Measurements from ENCODE around the gene DIP2B. TPM values are rescaled to one million over a fixed set of nuclear protein-coding genes. Genes with fewer than 3 reads are reported as not detected.
A peak's percentile ranks its signal among the peaks of the same experiment; 100 is the strongest.

The DIP2B gene
- total RNA-seq, 2 experiments from 2014 or later: 29.5 to 30.0 TPM

DNA sequence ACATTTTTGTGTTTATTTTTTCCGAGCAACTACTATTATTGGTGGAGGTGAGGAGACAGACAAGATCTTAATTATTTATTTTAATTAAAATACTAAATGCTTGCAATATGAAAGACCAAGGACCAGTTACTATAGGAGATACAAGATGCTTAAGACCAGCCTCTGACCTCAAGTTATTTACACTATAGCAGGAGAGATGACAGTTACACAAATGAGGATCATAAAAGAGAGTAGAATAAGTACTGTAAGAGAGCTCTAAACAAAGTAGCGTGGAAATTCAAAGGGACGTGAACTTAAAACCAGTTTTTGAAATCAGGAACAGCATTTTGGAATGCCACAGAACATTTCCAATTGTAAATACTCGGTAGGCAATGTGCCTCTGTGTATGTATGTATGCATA is 131.1 kb downstream of the DIP2B start:
- ChIA-PET CTCF (interaction anchor here (1.3 to 2.1 kb wide), 2 partner anchors 38 to 131 kb away, joined by 3 to 14 read pairs; partner anchors contain the start of gene DIP2B), POLR2A (interaction anchor here (1.5 kb wide), 1 partner anchor 131 kb away, joined by 3 read pairs; the partner anchor contains the start of gene DIP2B)
- no peaks in the 10 kb centered on the region for H3K27me3 ChIP-seq (ENCODE audit: control insufficient read depth in 1 of 2, insufficient read depth in 2 of 2, low read length in 2 of 2)
- peaks cover 33% of the 10 kb centered on the region for H3K4me1 Mint-ChIP-seq (ENCODE audit: low read depth)
- DNase-seq (no peak), ATAC-seq (ENCODE audit: poor library complexity) (no peak)
- TF ChIP-seq, protein P1, sequence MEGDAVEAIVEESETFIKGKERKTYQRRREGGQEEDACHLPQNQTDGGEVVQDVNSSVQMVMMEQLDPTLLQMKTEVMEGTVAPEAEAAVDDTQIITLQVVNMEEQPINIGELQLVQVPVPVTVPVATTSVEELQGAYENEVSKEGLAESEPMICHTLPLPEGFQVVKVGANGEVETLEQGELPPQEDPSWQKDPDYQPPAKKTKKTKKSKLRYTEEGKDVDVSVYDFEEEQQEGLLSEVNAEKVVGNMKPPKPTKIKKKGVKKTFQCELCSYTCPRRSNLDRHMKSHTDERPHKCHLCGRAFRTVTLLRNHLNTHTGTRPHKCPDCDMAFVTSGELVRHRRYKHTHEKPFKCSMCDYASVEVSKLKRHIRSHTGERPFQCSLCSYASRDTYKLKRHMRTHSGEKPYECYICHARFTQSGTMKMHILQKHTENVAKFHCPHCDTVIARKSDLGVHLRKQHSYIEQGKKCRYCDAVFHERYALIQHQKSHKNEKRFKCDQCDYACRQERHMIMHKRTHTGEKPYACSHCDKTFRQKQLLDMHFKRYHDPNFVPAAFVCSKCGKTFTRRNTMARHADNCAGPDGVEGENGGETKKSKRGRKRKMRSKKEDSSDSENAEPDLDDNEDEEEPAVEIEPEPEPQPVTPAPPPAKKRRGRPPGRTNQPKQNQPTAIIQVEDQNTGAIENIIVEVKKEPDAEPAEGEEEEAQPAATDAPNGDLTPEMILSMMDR (IDR thresholded peaks at IDR 0.05): no peak
- H3K36me3 ChIP-seq (ENCODE audit: insufficient read depth, low read length): peaks cover 11% of the 10 kb centered on the region
- H3K36me3 Mint-ChIP-seq (ENCODE audit: low read depth): peaks cover 19% of the 10 kb centered on the region
- H3K27ac ChIP-seq (ENCODE audit: low read depth in 1 of 2, low read length in 2 of 2): no peak overlapping the region
- H3K9me3 Mint-ChIP-seq: no peaks in the 10 kb centered on the region
- no peaks in the 10 kb centered on the region for H3K9me3 ChIP-seq (ENCODE audit: control insufficient read depth in 1 of 2, insufficient read depth in 1 of 2, low read length in 2 of 2)
- peak overlapping the region; percentile 34 for H3K27ac Mint-ChIP-seq
- intact Hi-C loops (cut with DNase I, micrococcal nuclease): loop anchor here (5.0 to 10.0 kb wide), 2 partner anchors 39 to 421 kb away; no protein-coding TSS in a partner anchor
- no peak overlapping the region for H3K4me3 ChIP-seq (ENCODE audit: low read length)
- H3K4me3 Mint-ChIP-seq: no peak overlapping the region
- no peaks in the 10 kb centered on the region for H3K27me3 Mint-ChIP-seq
- no peaks in the 10 kb centered on the region for H3K4me1 ChIP-seq (ENCODE audit: insufficient read depth, low read length)

DNA sequence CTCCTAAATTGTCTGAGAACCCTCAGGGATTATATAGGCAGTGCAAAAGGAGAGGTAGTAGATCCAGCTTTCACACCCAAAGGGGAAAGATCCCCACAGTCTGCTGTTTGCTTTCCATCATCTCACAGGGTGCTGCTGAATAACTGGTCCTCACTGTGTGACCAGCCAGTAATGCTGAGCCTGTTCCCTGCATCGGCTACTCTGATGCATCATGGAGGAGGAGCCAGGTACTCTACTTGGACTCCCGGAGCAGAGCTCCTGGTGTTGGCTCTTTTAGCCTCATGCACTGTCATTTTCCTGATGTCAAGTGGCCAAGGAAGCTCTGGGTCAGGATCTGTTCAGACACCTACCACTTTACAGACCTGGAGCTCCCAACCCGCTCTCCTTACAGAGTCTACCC is 131.7 kb downstream of the DIP2B start:
- Mint-ChIP-seq H3K9me3 (no peaks in the 10 kb centered on the region), H3K4me3 (no peak overlapping the region), H3K27ac (peak overlapping the region; percentile 34), H3K36me3 (ENCODE audit: low read depth) (peaks cover 21% of the 10 kb centered on the region), H3K4me1 (ENCODE audit: low read depth) (peaks cover 37% of the 10 kb centered on the region), H3K27me3 (no peaks in the 10 kb centered on the region)
- Histone ChIP-seq H3K9me3 (ENCODE audit: control insufficient read depth in 1 of 2, insufficient read depth in 1 of 2, low read length in 2 of 2) (no peaks in the 10 kb centered on the region), H3K36me3 (ENCODE audit: insufficient read depth, low read length) (peaks cover 12% of the 10 kb centered on the region), H3K4me3 (ENCODE audit: low read length) (no peak overlapping the region), H3K4me1 (ENCODE audit: insufficient read depth, low read length) (no peaks in the 10 kb centered on the region), H3K27me3 (ENCODE audit: control insufficient read depth in 1 of 2, insufficient read depth in 2 of 2, low read length in 2 of 2) (no peaks in the 10 kb centered on the region), H3K27ac (ENCODE audit: low read depth in 1 of 2, low read length in 2 of 2) (no peak overlapping the region)
- intact Hi-C loops (cut with DNase I, micrococcal nuclease): loop anchor here (5.0 to 10.0 kb wide), 2 partner anchors 39 to 422 kb away; no protein-coding TSS in a partner anchor
- TF ChIP-seq, protein P1 (IDR thresholded peaks at IDR 0.05): no peak
- no peak for DNase-seq
- no peak for ATAC-seq (ENCODE audit: poor library complexity)
- POLR2A ChIA-PET: interaction anchor here (1.5 kb wide), 1 partner anchor 132 kb away, joined by 3 read pairs; the partner anchor contains the start of gene DIP2B
- CTCF ChIA-PET: interaction anchor here (1.3 to 2.1 kb wide), 2 partner anchors 39 to 132 kb away, joined by 3 to 14 read pairs; partner anchors contain the start of gene DIP2B

DNA sequence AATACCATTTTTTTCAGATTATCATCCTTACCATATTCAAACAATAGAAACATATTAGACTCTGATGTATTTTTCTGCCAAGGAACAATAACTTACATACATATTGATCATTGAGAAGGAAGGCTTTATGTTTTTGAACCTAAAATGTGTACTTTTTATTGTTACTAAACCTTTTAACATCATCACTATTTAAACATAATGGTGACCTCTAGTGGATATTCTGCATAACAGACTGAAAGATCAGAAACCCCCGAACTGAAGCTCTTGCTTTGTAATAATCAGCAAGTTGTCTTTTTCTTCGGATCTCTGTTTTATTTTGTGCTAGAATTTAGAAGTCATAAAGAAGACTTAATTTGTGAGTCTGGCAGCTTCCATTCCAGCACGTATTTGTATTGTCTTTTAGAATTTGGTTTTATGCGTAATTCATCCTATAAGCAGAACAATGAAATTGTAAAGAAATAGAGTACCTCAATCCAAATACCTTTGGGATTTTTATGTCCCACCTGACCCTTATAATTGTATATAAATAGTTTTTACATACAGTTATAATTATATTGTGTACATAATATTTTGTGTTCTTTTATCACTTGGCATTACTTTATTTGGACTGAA is 133.2 kb downstream of the DIP2B start:
- Mint-ChIP-seq H3K36me3 (ENCODE audit: low read depth) (peaks cover 29% of the 10 kb centered on the region), H3K27ac (peak overlapping the region; percentile 34), H3K9me3 (no peaks in the 10 kb centered on the region), H3K4me3 (no peak overlapping the region), H3K4me1 (ENCODE audit: low read depth) (peaks cover 43% of the 10 kb centered on the region), H3K27me3 (no peaks in the 10 kb centered on the region)
- ChIA-PET CTCF (interaction anchor here (0.7 to 4.0 kb wide), 10 partner anchors 9 to 133 kb away, joined by 3 to 57 read pairs (median 4); partner anchors contain the start of gene DIP2B), POLR2A (interaction anchor here (0.6 to 1.4 kb wide), 7 partner anchors 41 to 148 kb away, joined by 3 to 24 read pairs (median 3); partner anchors contain the start of gene DIP2B)
- TF ChIP-seq, protein P1 (IDR thresholded peaks at IDR 0.05): peak; percentile 70
- Histone ChIP-seq H3K4me3 (ENCODE audit: low read length) (no peak overlapping the region), H3K4me1 (ENCODE audit: insufficient read depth, low read length) (no peaks in the 10 kb centered on the region), H3K36me3 (ENCODE audit: insufficient read depth, low read length) (peaks cover 11% of the 10 kb centered on the region), H3K27ac (ENCODE audit: low read depth in 1 of 2, low read length in 2 of 2) (peak overlapping the region in 1 of 2 donors; percentile 14), H3K27me3 (ENCODE audit: control insufficient read depth in 1 of 2, insufficient read depth in 2 of 2, low read length in 2 of 2) (no peaks in the 10 kb centered on the region), H3K9me3 (ENCODE audit: control insufficient read depth in 1 of 2, insufficient read depth in 1 of 2, low read length in 2 of 2) (no peaks in the 10 kb centered on the region)
- intact Hi-C loops (cut with DNase I, micrococcal nuclease): loop anchor here (1.0 to 10.0 kb wide), 3 partner anchors 41 to 423 kb away; partner anchors contain the start of gene DIP2B (in 2 of the 2)
- ATAC-seq (ENCODE audit: poor library complexity): peak; percentile 82
- peak in 3 of 14 experiments; percentile 65 to 66 (median 65) for DNase-seq

Data from CD4-positive, alpha-beta T cell (primary cell).